Activated T-cell treated with anti-CD3 and anti-CD28 coated beads for 1 hour (primary cell): ENCODE results near the gene IL19.
"Not testable (repeated sequence)": the region's sequence is repeated elsewhere in the genome, so short reads cannot be mapped to it uniquely, and the experiment has no call there.

Experiments used
- DNase-seq: peaks from one replicate; pipeline ENCODE4 v3.0.0-alpha.2; 2020; ENCODE audit warnings: low read depth

IL19 gene

DNA sequence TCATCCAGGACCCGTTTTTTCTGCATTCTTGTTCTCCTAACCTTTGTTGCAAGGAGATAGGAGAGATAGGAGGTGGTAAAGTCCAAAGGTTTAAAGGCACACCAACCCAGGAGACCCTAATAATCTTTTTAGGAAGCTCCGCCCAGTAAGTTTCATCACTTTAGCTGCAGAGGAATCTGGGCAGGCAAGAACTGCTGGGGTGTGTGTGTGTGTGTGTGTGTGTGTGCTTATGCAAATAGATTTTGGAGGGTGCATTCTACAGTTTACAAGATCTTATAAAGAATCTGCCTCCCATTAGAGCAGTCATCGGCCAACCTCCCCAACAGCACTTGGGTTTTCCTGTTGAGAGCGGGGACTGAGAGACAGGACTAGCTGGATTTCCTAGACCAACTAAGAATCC lies 5.7 kb downstream of the IL19 start:
- DNase-seq, result no peak

DNA sequence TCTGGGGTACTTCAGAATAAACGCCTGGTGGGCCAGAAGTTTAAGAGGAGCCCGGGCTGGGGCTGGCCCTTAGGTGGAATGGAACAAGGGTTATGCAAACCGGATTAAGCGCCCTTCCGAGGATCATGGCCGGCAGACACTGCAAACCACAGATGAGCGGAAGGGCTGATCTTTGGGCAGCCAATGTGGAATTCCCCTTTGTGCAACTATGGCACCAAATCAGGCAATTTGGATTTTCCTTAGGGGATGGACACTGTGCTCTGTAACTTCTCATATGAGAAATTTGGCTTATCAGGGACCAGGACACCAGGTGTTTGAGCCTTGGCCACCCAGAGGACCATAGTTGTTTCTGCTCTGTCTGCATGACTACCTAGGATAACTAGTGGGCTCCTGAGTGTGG lies 7.5 kb downstream of the IL19 start:
- no peak for DNase-seq

DNA sequence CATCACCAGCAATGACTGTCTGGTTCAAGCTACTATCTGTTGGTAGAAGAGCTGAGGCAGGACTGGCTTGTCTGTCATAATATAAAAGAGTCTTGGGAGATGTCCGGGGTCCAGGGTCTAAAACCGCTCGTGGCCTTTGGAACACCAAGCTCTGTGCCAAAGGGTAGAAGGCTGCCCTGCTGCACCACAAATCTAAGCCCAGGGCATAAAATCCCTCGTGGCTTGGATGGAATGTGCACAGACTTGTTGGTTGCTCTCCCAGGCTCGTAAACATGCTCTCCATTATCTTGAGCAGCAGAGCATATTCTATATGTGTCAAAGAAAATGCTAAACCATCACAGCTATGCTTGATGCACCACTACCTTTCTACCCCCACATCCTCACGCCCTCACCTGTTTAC lies 8.3 kb downstream of the IL19 start:
- DNase-seq, result not testable (repeated sequence)

DNA sequence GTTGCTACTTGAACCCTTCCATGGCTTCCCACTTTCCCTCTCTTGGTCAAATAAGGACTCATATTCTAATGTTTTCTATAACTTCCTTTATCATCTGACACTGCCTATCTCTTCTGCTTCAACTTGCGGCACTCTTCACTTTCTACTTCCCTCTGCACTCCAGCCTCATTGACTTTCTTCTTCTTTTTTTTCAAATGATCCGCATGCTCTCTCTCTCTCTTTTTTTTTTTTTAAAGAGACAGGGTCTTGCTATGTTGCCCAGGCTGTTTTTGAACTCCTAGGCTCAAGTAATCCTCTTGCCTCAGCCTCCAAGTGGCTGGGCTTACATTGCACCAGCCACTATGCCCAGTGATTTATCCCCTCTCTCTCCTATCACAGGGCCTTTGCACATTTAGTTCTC lies 9.1 kb downstream of the IL19 start:
- no peak for DNase-seq

DNA sequence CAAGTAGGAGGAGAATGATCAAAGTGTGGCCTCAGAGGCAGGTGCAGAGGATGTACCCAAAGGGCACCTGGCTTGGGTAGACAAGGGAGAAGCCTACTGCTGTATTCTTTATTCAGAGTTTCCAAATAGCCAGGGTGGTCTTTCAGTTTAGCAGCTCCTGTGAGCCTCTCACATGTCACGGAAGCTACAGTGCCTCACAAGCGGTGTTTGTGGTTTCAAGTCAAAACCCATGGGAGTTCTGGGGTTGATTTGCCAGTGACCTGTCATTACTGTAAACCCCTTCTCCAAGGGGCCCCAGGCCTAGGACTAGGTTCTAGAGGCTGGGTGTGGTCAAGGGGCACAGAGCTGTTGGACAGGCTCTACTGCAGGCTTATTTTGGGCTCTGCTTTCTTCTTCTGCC lies 11.9 kb downstream of the IL19 start:
- no peak for DNase-seq

DNA sequence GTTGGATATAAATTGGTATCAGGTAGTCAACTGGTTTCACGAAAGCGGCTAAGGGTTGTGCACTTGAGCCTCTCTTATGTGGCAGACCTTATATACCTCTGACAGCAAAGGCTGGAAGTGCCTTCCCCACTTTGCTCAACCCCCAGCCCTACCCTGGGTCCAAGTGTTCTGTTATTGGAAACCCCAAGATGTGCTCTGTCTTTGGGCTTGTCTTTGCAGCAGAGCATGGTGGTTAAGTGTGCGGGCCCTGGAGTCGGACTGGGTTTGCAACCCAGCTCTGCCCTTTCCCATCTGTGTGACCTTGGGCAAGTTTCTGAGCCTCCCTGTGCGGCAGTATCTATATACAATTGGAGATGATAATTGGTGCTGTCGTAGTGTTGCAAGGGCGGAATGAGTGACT lies 12.9 kb downstream of the IL19 start:
- no peak for DNase-seq

DNA sequence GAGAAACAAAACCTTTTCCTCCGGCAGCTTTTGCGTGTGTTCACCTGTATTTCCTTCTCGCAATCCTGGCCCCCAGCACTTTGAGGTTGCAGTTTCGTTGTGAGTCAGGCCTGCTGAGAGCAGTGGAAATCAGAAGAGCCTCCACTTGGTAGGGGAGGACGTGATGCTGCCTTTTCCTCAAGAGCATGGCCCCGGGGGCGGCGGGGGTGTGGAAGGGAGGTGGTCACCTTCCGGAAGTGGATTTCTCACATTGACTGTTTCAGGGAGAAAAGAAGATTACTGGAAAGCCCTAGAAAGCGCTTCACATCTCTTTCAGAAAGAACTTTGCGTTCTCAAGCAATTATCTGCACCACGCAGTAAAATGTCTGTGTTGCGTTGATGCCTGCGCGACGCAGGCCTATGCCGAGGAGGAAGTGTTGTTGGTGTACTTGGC lies 13.9 kb downstream of the IL19 start:
- peak; percentile 58 for DNase-seq

DNA sequence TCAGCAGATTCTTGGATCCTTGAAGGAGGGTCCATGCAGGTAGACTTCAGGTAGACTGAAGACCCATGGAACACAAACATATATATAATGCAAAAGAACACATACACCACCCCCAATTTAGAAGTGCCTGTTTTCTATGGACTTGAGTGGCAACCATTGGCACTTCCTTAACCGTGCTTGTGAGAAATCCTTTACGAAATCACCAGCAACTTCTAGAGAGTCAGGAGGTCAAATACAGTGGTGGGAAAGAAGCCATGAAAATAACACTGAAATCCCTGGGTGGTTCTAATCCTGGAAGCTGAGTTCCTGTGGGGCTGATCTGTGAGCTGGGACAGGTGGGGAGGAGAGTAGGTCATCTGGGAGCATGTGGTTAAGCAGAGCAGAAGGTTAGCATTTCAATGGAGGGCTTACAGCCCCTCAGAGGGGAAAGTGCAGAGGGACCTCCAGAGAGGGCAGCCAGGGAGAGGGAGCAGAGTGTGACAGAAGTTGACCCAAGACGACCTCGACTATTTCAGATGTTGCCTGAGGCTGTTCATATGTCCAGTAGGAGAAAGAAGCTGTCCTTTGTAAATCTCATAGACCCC lies 14.7 kb downstream of the IL19 start:
- DNase-seq, result no peak

DNA sequence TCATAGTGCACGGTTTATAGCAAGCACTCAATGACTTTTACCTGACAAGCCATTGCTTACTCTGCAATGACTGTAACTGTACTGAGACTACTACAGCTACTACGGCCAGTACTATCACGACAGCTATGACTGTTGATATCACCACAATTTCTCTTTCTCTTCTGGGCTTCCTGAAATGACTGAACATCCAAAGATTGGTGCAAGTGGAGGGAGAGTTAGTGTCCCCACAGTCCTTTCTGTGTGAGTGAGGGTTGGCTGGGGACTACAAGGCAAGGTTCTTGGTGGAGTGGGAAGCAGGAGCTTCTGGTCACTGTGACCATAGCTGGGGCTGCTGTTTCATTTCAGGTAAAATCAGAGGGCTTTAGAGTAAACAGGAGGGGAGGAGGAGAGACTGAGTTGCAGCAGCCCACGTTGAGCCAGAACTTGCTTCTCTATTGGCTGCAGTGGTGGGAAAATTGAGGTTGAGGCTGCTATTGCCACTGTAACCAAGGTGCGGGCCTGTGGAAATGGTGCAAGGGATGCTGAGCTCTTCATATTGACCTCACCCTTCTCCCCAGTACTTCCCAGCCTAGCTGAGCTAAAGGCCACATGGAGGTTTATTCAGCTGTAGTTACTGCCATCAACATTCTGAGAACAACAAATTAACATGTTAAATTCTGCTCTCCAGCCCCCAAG lies 15.8 kb downstream of the IL19 start:
- no peak for DNase-seq

DNA sequence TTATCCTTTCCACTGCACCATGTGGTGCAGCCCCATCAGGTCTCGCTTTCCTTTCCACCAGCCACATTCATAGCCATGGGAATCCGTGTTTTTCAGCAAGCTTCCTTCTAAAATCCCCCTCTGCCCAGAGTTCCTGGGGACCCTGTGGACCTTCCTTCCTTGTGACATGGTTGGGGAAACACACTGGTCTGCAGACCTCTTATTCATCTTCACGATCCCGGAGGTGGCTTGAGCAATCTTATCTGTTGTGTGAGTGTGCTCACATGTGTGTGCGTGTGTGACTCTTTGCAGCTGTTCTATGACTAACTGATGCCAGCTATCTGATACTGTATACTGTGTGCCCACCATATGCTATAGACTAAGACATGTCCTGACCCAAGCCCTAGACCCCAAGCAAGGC lies 17.3 kb downstream of the IL19 start:
- no peak for DNase-seq

DNA sequence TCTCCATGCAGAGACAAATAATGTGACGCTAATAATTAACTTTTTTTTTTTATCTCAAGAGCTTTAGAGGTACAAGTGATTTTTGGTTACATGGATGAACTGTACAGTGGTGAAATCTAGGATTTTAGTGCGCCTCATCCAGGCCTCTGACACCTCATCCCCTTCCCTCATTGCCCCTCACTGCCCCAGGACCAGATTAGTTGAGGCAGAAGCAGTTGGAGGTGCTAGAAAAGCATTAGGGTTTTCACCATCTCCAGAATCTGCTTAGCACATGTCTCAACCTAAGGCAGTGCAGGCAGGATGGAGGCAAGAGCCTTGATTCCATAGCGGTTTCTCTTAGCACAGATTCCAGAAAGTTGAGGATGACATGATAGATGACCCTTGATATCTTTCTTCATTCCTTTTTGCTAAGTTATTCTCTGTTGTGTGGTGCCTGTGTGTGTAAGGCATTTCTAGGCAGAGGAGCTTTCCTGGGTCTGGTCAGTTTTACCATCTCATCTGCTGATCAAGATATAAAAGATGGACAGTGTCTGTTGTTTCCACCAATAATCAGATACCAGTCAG lies 18.0 kb downstream of the IL19 start:
- no peak for DNase-seq

DNA sequence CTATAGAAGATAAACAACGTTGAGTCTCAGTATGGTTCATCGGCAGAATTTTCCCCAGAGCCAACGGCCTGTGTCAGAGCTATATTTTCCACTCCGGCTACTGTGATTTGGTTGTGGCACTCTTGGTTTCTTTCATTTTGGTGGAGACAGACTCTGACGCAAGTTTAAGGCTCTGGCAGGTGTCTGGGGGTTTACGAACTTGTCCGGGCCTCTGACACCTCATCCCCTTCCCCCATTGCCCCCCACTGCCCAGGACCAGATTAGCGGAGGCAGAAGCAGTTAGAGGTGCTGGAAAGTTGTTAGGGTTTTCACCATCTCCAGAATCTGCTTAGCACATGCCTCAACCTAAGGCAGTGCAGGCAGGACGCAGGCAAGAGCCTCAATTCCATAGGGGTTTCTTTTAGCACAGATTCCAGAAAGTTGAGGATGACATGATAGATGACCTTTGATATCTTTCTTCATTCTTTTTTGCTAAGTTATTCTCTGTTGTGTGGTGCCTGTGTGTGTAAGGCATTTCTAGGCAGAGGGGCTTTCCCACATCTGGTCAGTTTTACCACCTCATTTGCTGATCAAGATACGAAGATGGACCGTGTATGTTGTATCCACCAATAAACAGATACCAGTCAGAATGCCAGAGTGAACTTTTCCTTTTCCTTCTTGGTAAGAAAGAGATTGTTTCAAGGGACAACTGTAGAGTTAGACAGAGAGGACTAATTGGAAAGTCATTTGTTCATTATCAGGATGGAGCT lies 20.1 kb downstream of the IL19 start:
- DNase-seq, result no peak

DNA sequence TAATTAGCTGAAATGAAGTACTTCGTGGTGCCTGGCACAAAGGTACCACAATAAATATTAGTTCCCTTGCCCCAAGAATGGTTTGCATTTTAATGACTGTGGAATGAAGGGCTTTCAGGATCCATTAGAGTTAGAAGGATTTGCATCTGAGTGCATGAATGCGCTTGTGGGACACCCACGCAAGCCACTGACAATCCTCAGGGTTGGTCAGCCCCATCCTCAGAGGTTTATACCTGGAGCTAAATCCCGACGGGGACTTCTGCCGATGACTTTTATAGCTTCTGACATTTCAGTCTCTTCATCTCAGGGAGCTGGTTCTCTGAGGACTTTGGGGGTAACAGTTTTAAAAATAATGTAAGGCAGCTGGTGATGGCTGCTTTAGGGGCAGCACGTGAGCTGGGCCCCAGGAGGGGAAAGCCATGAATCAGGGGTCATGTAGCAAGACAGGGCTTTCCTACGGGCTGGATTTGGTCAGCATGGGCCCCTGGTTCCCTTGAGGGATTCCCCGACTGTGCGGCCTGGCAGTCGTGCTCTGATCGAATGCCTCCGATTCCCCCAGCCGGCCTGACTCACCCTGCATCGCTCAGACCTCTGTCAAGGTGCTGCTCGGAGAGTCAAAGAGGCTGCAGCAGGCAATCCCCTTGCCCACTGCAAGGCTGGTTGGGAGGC lies 22.5 kb downstream of the IL19 start:
- DNase-seq, result no peak

DNA sequence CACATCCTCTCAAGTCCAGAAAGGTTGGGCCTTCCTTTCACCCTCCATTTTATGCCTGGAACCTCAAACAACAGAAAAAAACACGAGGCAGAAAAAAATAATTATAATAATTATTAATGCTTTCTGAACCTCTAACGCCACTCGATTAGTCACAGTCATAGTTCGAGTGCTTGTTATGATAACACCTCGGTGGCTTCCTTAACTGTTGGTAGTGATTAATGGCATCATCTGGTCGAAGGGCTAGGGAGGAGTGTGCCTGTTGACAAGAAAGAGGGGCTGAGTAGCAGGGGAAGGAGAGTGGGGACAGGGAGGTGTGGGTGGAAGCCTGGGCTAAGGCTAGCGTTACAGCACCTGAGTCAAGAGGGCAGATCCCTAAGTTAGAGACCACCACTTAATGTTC lies 23.0 kb downstream of the IL19 start:
- DNase-seq, result no peak

DNA sequence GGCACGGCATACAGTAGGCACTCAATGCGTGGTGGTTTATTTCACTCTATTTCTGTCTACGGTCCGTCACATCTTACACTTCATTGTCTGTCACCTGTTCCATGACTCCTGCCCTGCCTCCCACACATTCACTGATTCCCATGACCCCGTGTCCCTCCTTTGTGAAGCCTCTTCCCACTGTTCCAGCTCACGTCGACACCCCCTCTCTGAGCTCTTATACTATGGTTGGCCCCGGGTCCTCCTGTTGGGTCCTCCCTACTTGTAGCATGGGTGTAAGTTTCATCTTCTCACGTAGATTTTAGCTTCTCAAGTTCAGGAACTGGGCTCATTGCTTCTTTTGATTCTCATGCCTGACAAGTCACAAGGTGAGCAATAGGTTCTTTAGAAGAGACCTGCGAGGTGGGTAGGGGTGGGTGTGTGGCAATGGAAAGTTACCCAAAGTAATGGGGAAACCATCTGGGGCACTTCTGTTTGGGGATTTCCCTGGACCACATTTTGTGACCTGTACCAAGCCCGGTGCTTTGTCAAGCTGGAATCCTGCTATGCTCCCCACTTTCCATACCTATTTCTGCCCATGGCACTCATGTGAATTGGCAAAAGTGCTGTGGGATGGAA lies 23.8 kb downstream of the IL19 start:
- DNase-seq, result no peak

DNA sequence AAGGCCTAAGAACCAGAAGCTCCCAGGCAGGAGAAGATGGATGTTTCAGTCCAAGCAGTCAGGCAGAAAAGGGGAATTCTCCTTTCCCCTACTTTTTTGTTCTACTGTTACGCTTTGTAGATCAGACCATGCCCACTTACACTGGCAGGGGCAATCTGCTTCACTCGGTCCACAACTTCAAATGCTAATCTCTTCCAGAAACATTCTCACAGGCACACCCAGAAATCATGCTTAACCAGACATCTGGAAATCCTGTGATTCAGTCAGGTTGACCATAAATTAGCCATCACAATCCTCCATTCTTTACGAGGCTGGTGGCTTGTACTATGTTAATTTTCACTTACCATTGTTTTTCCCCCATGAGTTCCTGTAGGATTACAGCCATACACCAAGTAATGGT lies 25.5 kb downstream of the IL19 start:
- no peak for DNase-seq

DNA sequence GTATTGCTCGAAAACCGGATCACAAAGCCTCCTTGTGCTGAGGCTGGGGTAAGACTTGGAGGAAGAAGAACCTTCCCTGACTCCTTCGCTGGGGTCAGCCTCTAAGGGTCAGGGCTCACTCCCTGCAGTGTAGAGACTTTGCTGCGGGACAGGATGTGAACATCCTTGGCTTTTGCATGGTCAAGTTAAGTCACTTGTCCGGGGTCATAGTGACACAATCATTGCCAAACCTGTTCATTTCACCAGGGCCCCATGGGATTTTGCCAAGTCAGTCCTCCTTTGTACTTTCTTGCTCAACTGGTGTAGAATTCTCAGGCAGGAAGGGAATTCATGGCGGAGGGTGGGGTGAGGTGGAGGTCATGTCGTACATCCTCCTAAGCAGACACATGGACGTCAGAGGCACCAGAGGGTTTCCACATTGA lies 26.4 kb downstream of the IL19 start:
- no peak for DNase-seq

DNA sequence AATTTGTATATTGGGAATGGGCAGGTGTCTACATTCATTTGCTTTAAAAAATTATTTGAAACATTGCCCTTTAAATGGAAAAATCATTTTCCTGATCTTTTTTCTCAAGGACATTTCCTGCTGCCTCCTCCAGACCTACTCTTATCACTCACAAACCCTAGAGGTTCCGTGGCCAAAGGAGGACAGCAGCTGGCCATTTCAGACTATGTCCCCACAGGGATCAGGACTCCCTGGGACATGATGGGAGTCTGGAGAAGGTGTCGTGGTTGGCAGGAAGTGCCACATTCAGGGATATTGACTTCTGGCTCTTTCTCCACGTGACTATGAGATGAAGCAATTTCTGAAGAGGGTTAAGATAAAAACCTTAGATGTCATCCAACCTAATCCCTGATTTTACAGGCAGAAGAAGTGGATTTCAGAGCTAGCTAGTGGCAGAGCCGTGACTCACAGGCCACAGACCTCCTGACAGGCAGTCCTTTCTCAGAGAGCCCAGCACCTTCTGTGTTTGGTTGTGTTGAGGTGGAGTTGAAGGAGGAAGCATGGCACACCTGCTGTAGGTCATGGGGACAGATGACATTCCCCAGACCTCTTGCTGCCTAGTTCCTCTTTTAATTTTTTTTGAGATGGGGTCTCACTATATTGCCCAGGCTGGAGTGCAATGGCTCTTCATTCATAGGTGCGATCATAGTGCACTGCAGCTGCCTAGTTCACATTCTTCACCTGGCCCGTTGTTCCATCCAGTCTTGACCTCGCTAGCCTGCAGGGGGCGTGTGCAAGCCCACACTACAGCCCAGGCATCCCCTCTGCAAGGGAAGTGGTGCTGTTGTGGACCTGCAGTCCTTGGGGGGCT lies 27.2 kb downstream of the IL19 start:
- DNase-seq, result no peak

DNA sequence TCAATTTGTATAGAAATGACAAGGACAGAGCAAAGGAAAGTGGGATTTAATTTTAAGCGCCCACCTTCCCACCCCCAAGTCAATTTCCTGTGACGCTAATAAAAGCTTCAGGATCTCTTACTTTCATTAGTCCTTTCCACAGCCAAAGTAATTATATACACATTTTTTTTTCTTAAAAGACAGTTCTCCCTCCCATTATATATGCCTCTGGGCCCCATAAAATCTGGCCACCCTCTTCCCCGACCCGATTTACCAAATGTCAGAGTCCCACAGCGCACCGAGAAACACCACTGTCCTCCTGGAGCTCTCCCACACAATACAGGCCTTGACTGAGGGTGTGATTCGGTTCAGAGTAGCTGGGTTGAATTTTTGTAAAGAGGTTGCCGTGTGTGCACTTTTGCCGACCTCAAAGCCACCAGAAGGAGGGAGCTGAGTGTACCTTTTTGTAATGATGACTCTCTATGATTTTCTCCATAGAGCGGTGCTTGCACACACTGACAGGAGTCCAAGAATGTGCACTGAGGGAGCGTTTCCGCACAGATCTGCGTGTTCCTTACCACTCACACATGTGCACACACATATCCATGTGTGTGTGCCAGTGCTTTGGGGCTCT lies 27.9 kb downstream of the IL19 start:
- no peak for DNase-seq

DNA sequence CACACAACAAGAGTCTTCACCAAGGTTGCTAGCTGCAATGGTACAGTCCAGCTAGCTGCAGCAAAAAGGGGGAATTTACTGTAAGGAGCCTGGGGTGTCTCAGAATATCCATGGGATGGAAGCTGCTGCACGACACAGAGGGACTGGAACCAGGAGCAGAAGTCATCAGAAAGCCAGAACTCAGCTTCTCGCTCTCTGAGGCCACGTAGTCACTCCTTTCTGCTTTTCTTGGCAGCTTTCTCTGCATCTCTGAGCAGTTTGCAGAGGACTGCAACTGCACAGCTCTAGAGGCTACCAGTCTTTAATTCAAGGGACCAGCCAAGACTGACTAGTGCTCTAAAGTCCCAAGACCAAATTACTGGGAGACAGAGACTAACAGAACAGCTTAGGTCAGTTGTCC lies 28.7 kb downstream of the IL19 start:
- no peak for DNase-seq

DNA sequence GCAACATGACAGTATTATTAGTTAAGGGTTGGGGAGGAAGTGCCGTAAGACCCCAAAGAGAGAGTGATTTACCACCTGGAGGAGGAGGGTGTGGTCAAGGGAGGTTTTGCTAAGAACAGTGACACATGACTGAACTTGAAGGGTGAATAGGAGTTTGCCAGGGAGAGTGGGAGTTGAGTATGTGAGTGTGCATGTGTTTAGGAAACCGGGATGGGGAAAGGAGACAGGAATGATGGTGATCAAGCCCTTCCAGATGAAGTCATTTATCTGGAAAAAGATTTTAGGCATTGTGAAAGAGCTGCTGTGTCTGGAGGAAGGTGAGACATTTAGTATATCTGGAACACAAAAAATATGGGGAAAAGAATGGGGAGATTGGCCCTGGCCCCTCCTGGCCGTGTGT lies 29.8 kb downstream of the IL19 start:
- no peak for DNase-seq
